HG03457 (cell line): ENCODE data around the gene SLC6A12.

Experiments used
- ATAC-seq: cut with Tn5 transposase; IDR thresholded peaks from one replicate; pipeline ENCODE4 v1.9.1; 2021; ENCODE audit warnings: moderate number of reproducible peaks; ENCODE audit not compliant: unreplicated experiment

Gene SLC6A12

GRCh38 chr12:214003-214741 is at the start of gene SLC6A12:
Gene SLC6A12, minus strand, starts transcription at chr12:214157. Its CDS starts 4,171 bp downstream, at chr12:209986.
- ATAC-seq, result no peak

GRCh38 chr12:263574-263973 is 49.6 kb upstream of the SLC6A12 start:
- no peak for ATAC-seq

GRCh38 chr12:262817-263216 is 48.9 kb upstream of the SLC6A12 start, which contains the start of gene SLC6A13:
Gene SLC6A13, minus strand, starts transcription at chr12:262836. Its CDS starts 2,784 bp downstream, at chr12:260052.
- no peak for ATAC-seq

GRCh38 chr12:262113-262512 is 48.2 kb upstream of the SLC6A12 start:
- ATAC-seq, result no peak

GRCh38 chr12:257521-258321 is 43.8 kb upstream of the SLC6A12 start:
- ATAC-seq, result no peak

GRCh38 chr12:256958-257357 is 43.0 kb upstream of the SLC6A12 start:
- ATAC-seq, result no peak

GRCh38 chr12:256225-256624 is 42.3 kb upstream of the SLC6A12 start:
- ATAC-seq, result no peak

- no peak for ATAC-seq
Observed at GRCh38 chr12:254912-255311, 41.0 kb upstream of the SLC6A12 start.

GRCh38 chr12:254039-254438 is 40.1 kb upstream of the SLC6A12 start:
- no peak for ATAC-seq

- no peak for ATAC-seq
Observed at GRCh38 chr12:253116-253831, 39.3 kb upstream of the SLC6A12 start.

- no peak for ATAC-seq
Observed at GRCh38 chr12:252636-253035, 38.7 kb upstream of the SLC6A12 start.

- no peak for ATAC-seq
Observed at GRCh38 chr12:247271-247670, 33.3 kb upstream of the SLC6A12 start.

GRCh38 chr12:243381-243780 is 29.4 kb upstream of the SLC6A12 start:
- no peak for ATAC-seq

GRCh38 chr12:242496-242895 is 28.5 kb upstream of the SLC6A12 start:
- ATAC-seq, result no peak

GRCh38 chr12:241266-241665 is 27.3 kb upstream of the SLC6A12 start:
- no peak for ATAC-seq

GRCh38 chr12:240566-240965 is 26.6 kb upstream of the SLC6A12 start:
- ATAC-seq, result no peak

GRCh38 chr12:238736-239398 is 24.9 kb upstream of the SLC6A12 start:
- no peak for ATAC-seq

GRCh38 chr12:238116-238515 is 24.2 kb upstream of the SLC6A12 start:
- ATAC-seq, result no peak

GRCh38 chr12:237026-237815 is 23.3 kb upstream of the SLC6A12 start:
- no peak for ATAC-seq

GRCh38 chr12:236445-236844 is 22.5 kb upstream of the SLC6A12 start:
- no peak for ATAC-seq
